Fibroblast of pulmonary artery (primary cell): ENCODE results near the gene EPO.

Source experiments
- DNase-seq: peaks from one replicate; pipeline ENCODE4 v3.0.0-alpha.2; 2010; ENCODE audit warnings: low read depth
- H3K4me3 ChIP-seq: replicated peaks from 2 replicates; pipeline ENCODE4 v1.5.1; 2011; ENCODE audit warnings: low read depth, mild to moderate bottlenecking, control low read depth, low read length, moderate library complexity
- CTCF ChIP-seq: IDR thresholded peaks from 2 replicates; pipeline ENCODE4 v1.5.1; 2011; ENCODE audit warnings: mild to moderate bottlenecking, control low read depth, low read length, inconsistent platforms; ENCODE audit errors: missing control alignments

Gene EPO

GRCh38 chr7:100687751-100688300 lies 32.4 kb upstream of the EPO start:
- TF ChIP-seq CTCF = no peak
- no peak for DNase-seq
- no peak overlapping the region for H3K4me3 ChIP-seq

- no peak overlapping the region for H3K4me3 ChIP-seq
- no peak for TF ChIP-seq CTCF
- no peak for DNase-seq
Observed at GRCh38 chr7:100688326-100688860, 31.9 kb upstream of the EPO start.

GRCh38 chr7:100689230-100690135 lies 30.8 kb upstream of the EPO start:
- no peak for TF ChIP-seq CTCF
- H3K4me3 ChIP-seq = no peak overlapping the region
- DNase-seq = no peak

- peak; percentile 73 for DNase-seq
Observed at GRCh38 chr7:100691676-100692577, 28.3 kb upstream of the EPO start.

GRCh38 chr7:100692578-100692961 lies 27.7 kb upstream of the EPO start:
- no peak for DNase-seq
- no peak for TF ChIP-seq CTCF
- H3K4me3 ChIP-seq = peak overlapping the region; percentile 79

More at GRCh38 chr7:100691676-100692577, 28.3 kb upstream of the EPO start:
- H3K4me3 ChIP-seq = peak overlapping the region; percentile 79
- TF ChIP-seq CTCF = peak; percentile 82

- DNase-seq = no peak
- TF ChIP-seq CTCF = no peak
- peak overlapping the region; percentile 79 for H3K4me3 ChIP-seq
Observed at GRCh38 chr7:100693312-100694097, 26.8 kb upstream of the EPO start.
